Peyer's patch (tissue), 4 donors: ENCODE results near the gene RAB9A.
"Not testable (repeated sequence)": the region's sequence is repeated elsewhere in the genome, so short reads cannot be mapped to it uniquely, and the experiment has no call there.

Source experiments
- CTCF ChIP-seq, 6 experiments: fragments of 450-650 bp in 4 of 6; fragments of 200-600 bp in 2 of 6; sonication (generic) in 1 of 6; IDR thresholded peaks; one replicate each; pipeline ENCODE4 v1.5.1; 2017 to 2019; ENCODE audit warnings: antibody characterized with exemption in 6 of 6, mild to moderate bottlenecking in 3 of 6, moderate library complexity in 1 of 6
- POLR2A ChIP-seq, 2 donors: fragments of 450-650 bp; IDR thresholded peaks; one replicate each; pipeline ENCODE4 v1.5.1; 2017; ENCODE audit warnings: antibody characterized with exemption in 2 of 2, mild to moderate bottlenecking in 2 of 2, moderate library complexity in 2 of 2

GRCh38 chrX:13724878-13725277 is 36.0 kb downstream of the RAB9A start:
- not testable (repeated sequence) for TF ChIP-seq CTCF, POLR2A (IDR thresholded peaks at IDR 0.05)
